B cell (primary cell): ENCODE data around the gene ZNF581. TPM values are rescaled to one million over a fixed set of nuclear protein-coding genes. Genes with fewer than 3 reads are reported as not detected.

Source experiments
- ATAC-seq: fragments of 200-7000 bp; cut with Tn5 transposase; one replicate; pipeline ENCODE4 v1.10.0; 2021; ENCODE audit warnings: low read depth, mild to moderate bottlenecking, moderate number of reproducible peaks, moderate library complexity
- CTCF ChIA-PET: fragments of 350-600 bp; sonication (Branson Sonifier 250); formaldehyde crosslinking; loops from one replicate; lab custom pipeline; 2021; ENCODE audit warnings: antibody characterized with exemption, inconsistent platforms; lab: Charles Lee
- POLR2A ChIA-PET: fragments of 350-600 bp; sonication (Branson Sonifier 250); formaldehyde crosslinking; loops from one replicate; lab custom pipeline; 2021; ENCODE audit warnings: antibody characterized with exemption; lab: Charles Lee
- DNase-seq: peaks from one replicate; pipeline ENCODE4 v3.0.0; 2013
- H2AFZ ChIP-seq: 2 replicates; pipeline ENCODE4 v1.6.1; 2012; ENCODE audit warnings: mild to moderate bottlenecking, low read depth, low read length; ENCODE audit not compliant: insufficient read depth, poor library complexity, severe bottlenecking
- H3K27ac ChIP-seq, 2 donors: 1 replicate in 1 of 2; 2 replicates in 1 of 2; pipeline ENCODE4 v1.5.1; 2012 to 2013; ENCODE audit warnings: low read length in 2 of 2, mild to moderate bottlenecking in 2 of 2, moderate library complexity in 1 of 2
- H3K27me3 ChIP-seq, 4 experiments: fragments of 200-600 bp in 1 of 4; sonication (generic) in 1 of 4; replicated peaks in 1 of 4; 1 replicate in 2 of 4; 2 replicates in 2 of 4; pipeline versions ENCODE4 v1.6.1 to v1.7.0; 2013 to 2016; ENCODE audit warnings: low read length in 3 of 4, mild to moderate bottlenecking in 2 of 4, mixed read lengths in 1 of 4, moderate library complexity in 1 of 4; ENCODE audit not compliant: insufficient read depth in 4 of 4, control insufficient read depth in 3 of 4; ENCODE audit errors: control extremely low read depth in 1 of 4
- H3K36me3 ChIP-seq, 2 experiments: replicated peaks in 1 of 2; 1 replicate in 1 of 2; 2 replicates in 1 of 2; pipeline versions ENCODE4 v1.6.1 to v1.7.1; 2013; ENCODE audit warnings: low read length in 1 of 2; ENCODE audit not compliant: insufficient read depth in 2 of 2, control insufficient read depth in 1 of 2; ENCODE audit errors: control extremely low read depth in 1 of 2, extremely low read depth in 1 of 2
- H3K4me1 ChIP-seq, 2 donors: fragments of 200-600 bp in 1 of 2; sonication (generic) in 1 of 2; 1 replicate in 1 of 2; 2 replicates in 1 of 2; pipeline versions ENCODE4 v1.5.1 to v1.6.1; 2013 to 2017; ENCODE audit warnings: low read length in 2 of 2; ENCODE audit not compliant: control insufficient read depth in 2 of 2, insufficient read depth in 2 of 2
- H3K4me2 ChIP-seq: replicated peaks from 2 replicates; pipeline ENCODE3; 2012; ENCODE audit warnings: mild to moderate bottlenecking, low read depth, low read length; ENCODE audit not compliant: poor library complexity, severe bottlenecking
- H3K4me3 ChIP-seq, 5 experiments: fragments of 200-600 bp in 1 of 5; sonication (generic) in 1 of 5; 1 replicate in 3 of 5; 2 replicates in 2 of 5; pipeline versions ENCODE4 v1.5.1 to v1.7.0; 2011 to 2016; ENCODE audit warnings: low read length in 4 of 5, mild to moderate bottlenecking in 4 of 5, low read depth in 2 of 5, control low read depth in 1 of 5, moderate library complexity in 1 of 5; ENCODE audit not compliant: insufficient read depth in 1 of 5; ENCODE audit errors: control extremely low read depth in 1 of 5, extremely low read depth in 1 of 5
- H3K79me2 ChIP-seq: fragments of 200-600 bp; sonication (generic); one replicate; pipeline ENCODE4 v1.6.0; 2016; ENCODE audit warnings: low read length; ENCODE audit not compliant: control insufficient read depth, insufficient read depth
- H3K9ac ChIP-seq: fragments of 200-600 bp; sonication (generic); 2 replicates; pipeline ENCODE4 v1.6.1; 2017; ENCODE audit warnings: mild to moderate bottlenecking, low read length, moderate library complexity
- H3K9me3 ChIP-seq, 3 donors: one replicate each; pipeline versions ENCODE4 v1.6.1 to v1.7.1; 2013; ENCODE audit warnings: low read length in 2 of 3; ENCODE audit not compliant: control insufficient read depth in 2 of 3, insufficient read depth in 1 of 3; ENCODE audit errors: control extremely low read depth in 1 of 3
- H4K20me1 ChIP-seq: 2 replicates; pipeline ENCODE4 v1.6.0; 2012; ENCODE audit warnings: mild to moderate bottlenecking, low read length; ENCODE audit not compliant: insufficient read depth, control insufficient read depth, poor library complexity, severe bottlenecking
- H3K27ac Mint-ChIP-seq: one replicate; pipeline ENCODE4 v1.8.0; 2021; ENCODE audit warnings: mixed read lengths
- H3K27me3 Mint-ChIP-seq: one replicate; pipeline ENCODE4 v1.8.0; 2021; ENCODE audit warnings: mixed read lengths
- H3K4me1 Mint-ChIP-seq: one replicate; pipeline ENCODE4 v1.8.0; 2021; ENCODE audit warnings: mixed read lengths
- H3K4me3 Mint-ChIP-seq: one replicate; pipeline ENCODE4 v1.8.0; 2021; ENCODE audit warnings: mixed read lengths
- H3K9me3 Mint-ChIP-seq: one replicate; pipeline ENCODE4 v1.8.0; 2022; ENCODE audit warnings: mixed read lengths; ENCODE audit not compliant: insufficient read depth
- CTCF ChIP-seq: fragments of 200-600 bp; IDR thresholded peaks from one replicate; pipeline ENCODE4 v1.8.0; 2022; ENCODE audit warnings: antibody characterized with exemption, mild to moderate bottlenecking
- EZH2 ChIP-seq: IDR thresholded peaks from 2 replicates; pipeline ENCODE4 v1.6.1; 2012; ENCODE audit warnings: borderline replicate concordance, low read depth, mild to moderate bottlenecking, moderate library complexity, low read length; ENCODE audit not compliant: insufficient read depth, poor library complexity, severe bottlenecking
- WGBS: methylation state at CpG from one replicate; pipeline ENCODE4 v1.1.5; 2013; ENCODE audit warnings: missing lambda C conversion rate; ENCODE audit not compliant: insufficient coverage; 5-methylcytosine and 5-hydroxymethylcytosine counted together
- intact Hi-C: fragments of 100-400 bp; cut with micrococcal nuclease; formaldehyde crosslinking; loops from one replicate; pipeline ENCODE4 v1.10.0; 2022
- polyA plus RNA-seq: library from polyadenylated mRNA; depleted of rRNA; stranded (reverse); fragments of >200 nt; gene quantifications from 2 replicates; pipeline ENCODE4 v1.2.3, GENCODE V29; 2012
- total RNA-seq, 2 donors: library from RNA; stranded (reverse); fragments of 120-200 nt in 1 of 2; gene quantifications; 1 replicate in 1 of 2; 2 replicates in 1 of 2; pipeline versions ENCODE4 v1.2.3 to v1.2.4, GENCODE V29; 2013 to 2022

ZNF581 gene
- total and polyA plus RNA-seq, 2 donors (not counting 1 experiment from before 2014, with no cell fraction given): 48.2 to 51.3 TPM

- ChIA-PET POLR2A (interaction anchor here (0.5 to 1.8 kb wide), 10 partner anchors 12 to 129 kb away, joined by 3 to 7 read pairs (median 5); partner anchors contain the start of genes ZNF579, ZNF628 and ZNF784), CTCF (interaction anchor here (0.6 to 2.9 kb wide), 27 partner anchors 10 to 465 kb away, joined by 3 to 46 read pairs (median 5); partner anchors contain the start of genes KMT5C, ZNF628 and ZNF784)
- peak within 1 kb of the TSS; percentile 68 for H2AFZ ChIP-seq
- H3K9ac ChIP-seq: peak within 1 kb of the TSS; percentile 72
- H3K4me1 ChIP-seq: peaks cover 14 to 31% of the 10 kb centered on the region in 2 donors
- H3K27me3 Mint-ChIP-seq: no peaks in the 10 kb centered on the region
- peaks cover 59% of the 10 kb centered on the region for H3K4me1 Mint-ChIP-seq
- WGBS: under 1% methylated on average over 43 of the region's 44 CpGs
- H4K20me1 ChIP-seq: peaks cover 4% of the 10 kb centered on the region
- intact Hi-C loops: loop anchor here (1.0 to 10.0 kb wide), 6 partner anchors 18 to 351 kb away; partner anchors contain the start of genes BRSK1, HSPBP1, PPP6R1 and ZNF580
- peak within 1 kb of the TSS; percentile 97 for H3K27ac Mint-ChIP-seq
- H3K36me3 ChIP-seq: peaks cover 0 to 13% of the 10 kb centered on the region in 2 experiments
- H3K9me3 ChIP-seq: peaks cover 0 to 3% (median 0%) of the 10 kb centered on the region in 3 donors
- peak within 1 kb of the TSS; percentile 43 to 84 (median 70) for H3K4me3 ChIP-seq
- H3K79me2 ChIP-seq: peaks cover 48% of the 10 kb centered on the region
- no peaks in the 10 kb centered on the region for H3K9me3 Mint-ChIP-seq
- H3K27me3 ChIP-seq: no peaks in the 10 kb centered on the region
- peak within 1 kb of the TSS; percentile 74 to 85 for H3K27ac ChIP-seq
- DNase-seq (peak; percentile 86), ATAC-seq (peak; percentile 20)
- H3K4me3 Mint-ChIP-seq: peak within 1 kb of the TSS; percentile 96
- H3K4me2 ChIP-seq: peak within 1 kb of the TSS; percentile 97
- TF ChIP-seq EZH2: no peak
- peak; percentile 70 for TF ChIP-seq CTCF
These were observed 37.6 kb upstream of the ZNF581 start, which contains the start of gene ZNF865 for GRCh38 chr19:55605637-55606470. Gene ZNF865, plus strand, starts transcription at chr19:55605647. Its CDS starts 7,972 bp downstream, at chr19:55613619.
